Adrenal gland (tissue), 12 donors: Measurements from ENCODE around the gene ALX4. TPM values are rescaled to one million over a fixed set of nuclear protein-coding genes. Genes with fewer than 3 reads are reported as not detected.

Source experiments
- DNase-seq, 7 donors: peaks; one replicate each; pipeline ENCODE4 v3.0.0-alpha.2; 2019 to 2020
- H3K27ac ChIP-seq, 5 donors: fragments of 200-600 bp; sonication (generic) in 4 of 5; 1 replicate in 3 of 5; 2 replicates in 2 of 5; pipeline versions ENCODE4 v1.5.1 to v1.8.0; 2016 to 2020; ENCODE audit warnings: mild to moderate bottlenecking in 1 of 5
- H3K27me3 ChIP-seq: fragments of 200-600 bp; 2 replicates; pipeline ENCODE4 v1.8.0; 2021
- H3K36me3 ChIP-seq, 2 donors: fragments of 200-600 bp; replicated peaks in 1 of 2; 1 replicate in 1 of 2; 2 replicates in 1 of 2; pipeline versions ENCODE4 v1.5.1 to v1.8.0; 2018 to 2022
- H3K4me1 ChIP-seq, 2 donors: fragments of 200-600 bp; replicated peaks in 1 of 2; 1 replicate in 1 of 2; 2 replicates in 1 of 2; pipeline versions ENCODE4 v1.5.1 to v1.8.0; 2018 to 2021
- H3K4me3 ChIP-seq, 4 donors: fragments of 200-600 bp; sonication (generic) in 3 of 4; one replicate each; pipeline ENCODE4 v1.5.1; 2016 to 2018
- H3K9me3 ChIP-seq, 3 donors: fragments of 200-600 bp; sonication (generic) in 1 of 3; replicated peaks in 1 of 3; 1 replicate in 2 of 3; 2 replicates in 1 of 3; pipeline versions ENCODE4 v1.5.1 to v1.8.0; 2016 to 2021
- POLR2A ChIP-seq, 2 donors: fragments of 450-650 bp; IDR thresholded peaks; one replicate each; pipeline ENCODE4 v1.6.1; 2017; ENCODE audit warnings: antibody characterized with exemption in 2 of 2, mild to moderate bottlenecking in 2 of 2, moderate library complexity in 1 of 2
- WGBS, 4 donors: extraction: QIAGEN DNeasy Blood & Tissue Kit in 2 of 4; methylation state at CpG; one replicate each; pipeline versions ENCODE4 v1.1.5 to v1.1.7; 2013 to 2017; 5-methylcytosine and 5-hydroxymethylcytosine counted together
- intact Hi-C, 2 donors: fragments of 100-400 bp; cut with DNase I; formaldehyde crosslinking; loops; one replicate each; pipeline versions ENCODE4 v1.14.1 to v1.15.0; 2022 to 2023
- polyA plus RNA-seq, 3 donors: library from polyadenylated mRNA; stranded (reverse); fragments of 200-250 nt in 2 of 3; fragments of 350-450 nt in 1 of 3; fragmentation: Illumina TruSeq in 1 of 3; extraction: RNeasy Lipid Tissue Mini Kit (QIAGEN cat#74804) in 1 of 3; gene quantifications; one replicate each; pipeline ENCODE4 v1.2.3, GENCODE V29; 2013 to 2014
- total RNA-seq, 9 donors: library from RNA; depleted of rRNA in 4 of 9; stranded (reverse); fragments of >200 nt in 4 of 9; fragments of 120-200 nt in 1 of 9; fragmentation: NEBNext Ultra II Directional in 1 of 9; extraction: Animal tissue kit (Norgen Biotek cat#: 25700) in 1 of 9; gene quantifications; one replicate each; pipeline versions ENCODE4 v1.1.0 to v1.2.4, GENCODE V29; 2013 to 2023
- TF ChIP-seq, protein P1 (sequence below), 6 experiments: fragments of 450-650 bp in 4 of 6; fragments of 200-600 bp in 2 of 6; sonication (generic) in 1 of 6; IDR thresholded peaks; 1 replicate in 5 of 6; 2 replicates in 1 of 6; pipeline versions ENCODE4 v1.5.1 to v1.8.0; 2016 to 2021; ENCODE audit warnings: antibody characterized with exemption in 6 of 6, mild to moderate bottlenecking in 2 of 6, moderate library complexity in 1 of 6
- donor health status: healthy with polysubstance abuse.
- donor health status: Bipolar disorder and iron deficiency.
- donor health status: DM: yes; HTN: yes; CAD: no.
- donor health status: DM: no; HTN: no; CAD: no.
- donor health status: DM: no; HTN: no; CAD: no.
- donor health status: DM: yes; HTN: yes; CAD: no.

Gene ALX4
- total and polyA plus RNA-seq, 12 donors: 0.03 to 0.06 TPM; not detected in 10

DNA sequence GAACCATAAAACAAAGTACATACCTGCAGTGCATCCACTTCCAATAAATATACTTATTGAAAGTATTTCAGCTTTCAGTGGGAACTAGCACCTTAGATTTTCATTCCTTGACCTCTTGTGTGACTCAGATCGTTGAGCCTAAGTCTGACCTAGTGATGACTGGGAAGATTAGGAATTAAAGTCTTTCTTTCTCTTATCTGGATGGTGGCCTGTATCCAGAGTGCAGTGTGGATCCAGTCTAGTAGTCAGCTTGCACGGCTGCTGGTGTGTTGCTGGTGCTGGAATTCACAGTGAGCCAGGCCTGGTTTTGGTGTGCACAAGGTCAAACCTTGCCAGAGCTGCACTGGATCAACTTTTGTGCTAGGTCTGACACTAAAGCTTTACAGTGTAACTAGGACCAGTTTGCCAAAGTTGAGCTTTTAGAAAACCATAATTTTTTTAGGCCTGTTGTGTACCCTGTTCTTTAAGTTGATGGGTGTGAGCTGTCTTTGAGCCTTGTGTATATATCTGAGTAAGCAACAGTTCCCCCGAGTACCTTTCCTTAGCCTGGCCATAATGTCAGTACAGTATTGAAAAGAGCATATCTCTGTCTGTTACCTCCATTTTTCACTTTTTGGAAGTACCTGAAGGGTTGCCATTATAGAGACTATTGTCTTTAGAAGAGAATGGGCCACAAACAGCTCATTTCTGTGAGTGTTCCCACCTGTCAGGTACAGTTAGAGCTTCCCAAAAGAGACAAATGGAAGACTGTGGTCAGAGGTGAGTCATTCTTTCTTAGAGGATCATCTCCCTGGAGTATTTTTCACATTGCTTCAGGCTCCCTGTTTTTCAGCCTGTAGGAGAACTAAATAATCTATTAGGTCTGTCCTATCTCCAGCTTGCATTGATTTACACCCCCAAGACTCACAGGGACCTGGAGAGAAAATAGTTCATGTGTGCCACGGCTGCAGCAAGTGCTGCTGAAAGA lies 89.8 kb downstream of the ALX4 start:
- Histone ChIP-seq H3K36me3 (no peaks in the 10 kb centered on the region), H3K9me3 (no peaks in the 10 kb centered on the region), H3K4me3 (no peak overlapping the region), H3K4me1 (peaks cover 0 to 7% of the 10 kb centered on the region in 2 donors), H3K27me3 (no peaks in the 10 kb centered on the region), H3K27ac (no peak overlapping the region)
- TF ChIP-seq POLR2A (IDR thresholded peaks at IDR 0.05): no peak
- TF ChIP-seq, protein P1, sequence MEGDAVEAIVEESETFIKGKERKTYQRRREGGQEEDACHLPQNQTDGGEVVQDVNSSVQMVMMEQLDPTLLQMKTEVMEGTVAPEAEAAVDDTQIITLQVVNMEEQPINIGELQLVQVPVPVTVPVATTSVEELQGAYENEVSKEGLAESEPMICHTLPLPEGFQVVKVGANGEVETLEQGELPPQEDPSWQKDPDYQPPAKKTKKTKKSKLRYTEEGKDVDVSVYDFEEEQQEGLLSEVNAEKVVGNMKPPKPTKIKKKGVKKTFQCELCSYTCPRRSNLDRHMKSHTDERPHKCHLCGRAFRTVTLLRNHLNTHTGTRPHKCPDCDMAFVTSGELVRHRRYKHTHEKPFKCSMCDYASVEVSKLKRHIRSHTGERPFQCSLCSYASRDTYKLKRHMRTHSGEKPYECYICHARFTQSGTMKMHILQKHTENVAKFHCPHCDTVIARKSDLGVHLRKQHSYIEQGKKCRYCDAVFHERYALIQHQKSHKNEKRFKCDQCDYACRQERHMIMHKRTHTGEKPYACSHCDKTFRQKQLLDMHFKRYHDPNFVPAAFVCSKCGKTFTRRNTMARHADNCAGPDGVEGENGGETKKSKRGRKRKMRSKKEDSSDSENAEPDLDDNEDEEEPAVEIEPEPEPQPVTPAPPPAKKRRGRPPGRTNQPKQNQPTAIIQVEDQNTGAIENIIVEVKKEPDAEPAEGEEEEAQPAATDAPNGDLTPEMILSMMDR (IDR thresholded peaks at IDR 0.05): no peak
- peak in 1 of 7 donors; percentile 15 for DNase-seq
- intact Hi-C loops: no loop called here
- WGBS, 4 donors: 78 to 89% (median 84%) methylated on average over 4 of the region's 4 CpGs

DNA sequence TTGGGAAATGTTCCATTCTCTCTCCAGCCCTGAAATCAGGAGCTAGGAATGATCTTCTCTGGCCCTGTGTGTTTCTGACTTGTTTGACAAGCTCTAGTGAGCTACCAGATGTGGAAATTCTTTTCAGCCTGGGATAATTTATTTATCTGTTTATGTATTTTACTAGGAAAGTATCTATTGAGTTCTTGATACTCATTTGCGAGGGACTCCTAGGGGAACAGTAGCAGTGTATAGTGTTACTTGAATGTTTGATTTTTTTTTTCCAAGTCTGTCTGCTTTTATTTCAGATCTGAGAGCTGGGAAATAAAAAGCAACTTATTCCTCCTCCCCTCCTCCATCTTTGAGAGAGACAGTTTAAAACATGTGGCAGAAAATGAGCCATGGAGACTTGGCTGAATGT lies 92.5 kb downstream of the ALX4 start:
- no peak for DNase-seq
- Histone ChIP-seq H3K9me3 (peaks cover 0 to 4% (median 0%) of the 10 kb centered on the region in 3 donors), H3K27me3 (no peaks in the 10 kb centered on the region), H3K27ac (no peak overlapping the region), H3K4me3 (no peak overlapping the region), H3K36me3 (no peaks in the 10 kb centered on the region), H3K4me1 (peaks cover 0 to 7% of the 10 kb centered on the region in 2 donors)
- TF ChIP-seq, protein P1 (IDR thresholded peaks at IDR 0.05): no peak
- TF ChIP-seq POLR2A (IDR thresholded peaks at IDR 0.05): no peak
- WGBS, 4 donors: 77 to 87% (median 84%) methylated on average over 1 of the region's 1 CpG
- intact Hi-C loops: no loop called here

DNA sequence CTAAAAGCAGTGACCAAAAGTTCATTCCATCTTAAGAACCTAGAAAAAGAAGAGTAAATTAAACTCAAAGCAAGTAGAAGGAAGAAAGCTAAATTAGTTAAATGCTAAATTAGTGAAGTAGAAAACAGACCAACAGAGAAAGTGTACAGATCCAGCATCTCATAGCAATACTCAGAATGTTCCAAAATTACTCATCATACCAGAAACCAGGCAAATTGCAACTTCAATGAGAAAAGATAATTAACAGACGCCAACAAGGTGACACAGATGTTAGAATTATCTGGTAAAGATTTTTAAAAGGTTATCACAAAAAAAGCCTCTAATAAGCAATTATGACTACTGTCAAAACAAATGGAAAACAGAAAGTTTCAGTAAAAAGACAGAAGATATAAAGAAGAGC lies 96.8 kb downstream of the ALX4 start:
- peaks cover 0 to 7% (median 0%) of the 10 kb centered on the region in 3 donors for H3K9me3 ChIP-seq
- no peak overlapping the region for H3K4me3 ChIP-seq
- no peaks in the 10 kb centered on the region for H3K4me1 ChIP-seq
- no peaks in the 10 kb centered on the region for H3K36me3 ChIP-seq
- TF ChIP-seq, protein P1 (IDR thresholded peaks at IDR 0.05): no peak
- TF ChIP-seq POLR2A (IDR thresholded peaks at IDR 0.05): no peak
- intact Hi-C loops: no loop called here
- 93 to 100% (median 94%) methylated on average over 1 of the region's 1 CpG for WGBS, 4 donors
- no peak overlapping the region for H3K27ac ChIP-seq
- DNase-seq: no peak
- H3K27me3 ChIP-seq: no peaks in the 10 kb centered on the region

DNA sequence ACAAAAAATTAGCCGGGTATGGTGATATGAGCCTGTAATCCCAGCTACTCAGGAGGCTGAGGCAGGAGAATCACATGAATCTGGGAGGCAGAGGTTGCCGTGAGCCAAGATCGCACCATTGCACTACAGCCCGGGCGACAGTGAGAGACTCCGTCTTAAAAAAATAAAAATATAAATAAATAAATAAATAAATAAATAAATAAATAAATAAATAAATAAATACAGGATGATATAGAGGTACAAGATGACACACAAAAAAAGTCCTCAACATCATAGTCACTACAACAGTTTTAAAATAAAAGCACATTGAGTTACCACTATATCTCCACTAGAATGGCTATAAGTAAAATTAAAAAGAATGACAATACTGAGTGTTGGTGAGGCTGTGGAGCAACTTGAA lies 97.8 kb downstream of the ALX4 start:
- intact Hi-C loops: no loop called here
- H3K9me3 ChIP-seq: peaks cover 0 to 7% (median 0%) of the 10 kb centered on the region in 3 donors
- no peak overlapping the region for H3K27ac ChIP-seq
- DNase-seq: no peak
- H3K4me1 ChIP-seq: no peaks in the 10 kb centered on the region
- WGBS, 4 donors: 96 to 100% (median 99%) methylated on average over 6 of the region's 6 CpGs
- peaks cover 0 to 4% of the 10 kb centered on the region in 2 donors for H3K36me3 ChIP-seq
- no peaks in the 10 kb centered on the region for H3K27me3 ChIP-seq
- no peak overlapping the region for H3K4me3 ChIP-seq
- TF ChIP-seq, protein P1 (IDR thresholded peaks at IDR 0.05): no peak
- TF ChIP-seq POLR2A (IDR thresholded peaks at IDR 0.05): no peak

Other genes with a start within 250 kb of the ALX4 start
- 10 to 100 TPM; 12.3 to 64.5 (median 37.3) TPM for gene ACCS, start 243.9 kb downstream of the ALX4 start, total RNA-seq
- 100 to 1,000 TPM in 2 of 3 donors, 1 to 10 TPM in 1; 9.8 to 195 (median 108) TPM for gene ACCS, start 243.9 kb downstream of the ALX4 start, polyA plus RNA-seq
- gene EXT2, start 214.5 kb downstream of the ALX4 start, total RNA-seq: 10 to 100 TPM; 41.3 to 89.3 (median 46.4) TPM
- gene EXT2, start 214.5 kb downstream of the ALX4 start, polyA plus RNA-seq: 10 to 100 TPM; 28.7 to 49.6 (median 32.3) TPM